Activated naive CD8-positive, alpha-beta T cell treated with anti-CD3 and anti-CD28 coated beads for 36 hours (primary cell): Measurements from ENCODE around the gene NBEAL2. TPM values are rescaled to one million over a fixed set of nuclear protein-coding genes. Genes with fewer than 3 reads are reported as not detected.
"Not testable (repeated sequence)": the region's sequence is repeated elsewhere in the genome, so short reads cannot be mapped to it uniquely, and the experiment has no call there.

ENCODE experiments used
- DNase-seq: peaks from one replicate; pipeline ENCODE4 v3.0.0; 2021
- H3K27ac Mint-ChIP-seq: one replicate; pipeline ENCODE4 v1.8.0; 2022; ENCODE audit warnings: mild to moderate bottlenecking, moderate library complexity, mixed read lengths
- H3K27me3 Mint-ChIP-seq: one replicate; pipeline ENCODE4 v1.8.0; 2022; ENCODE audit warnings: mild to moderate bottlenecking, mixed read lengths
- H3K36me3 Mint-ChIP-seq: one replicate; pipeline ENCODE4 v1.8.0; 2021; ENCODE audit warnings: mild to moderate bottlenecking, mixed read lengths
- H3K4me1 Mint-ChIP-seq: one replicate; pipeline ENCODE4 v1.8.0; 2021; ENCODE audit warnings: mixed read lengths
- H3K4me3 Mint-ChIP-seq: one replicate; pipeline ENCODE4 v1.8.0; 2022; ENCODE audit warnings: mild to moderate bottlenecking, moderate library complexity, mixed read lengths
- H3K9me3 Mint-ChIP-seq: one replicate; pipeline ENCODE4 v1.8.0; 2022; ENCODE audit warnings: mixed read lengths
- total RNA-seq, 2 experiments: library from RNA; stranded (reverse); gene quantifications; one replicate each; pipeline ENCODE4 v1.2.3, GENCODE V29; 2021

NBEAL2 gene
- total RNA-seq, 2 experiments from 2014 or later, result 63.1 to 67.4 TPM

DNA sequence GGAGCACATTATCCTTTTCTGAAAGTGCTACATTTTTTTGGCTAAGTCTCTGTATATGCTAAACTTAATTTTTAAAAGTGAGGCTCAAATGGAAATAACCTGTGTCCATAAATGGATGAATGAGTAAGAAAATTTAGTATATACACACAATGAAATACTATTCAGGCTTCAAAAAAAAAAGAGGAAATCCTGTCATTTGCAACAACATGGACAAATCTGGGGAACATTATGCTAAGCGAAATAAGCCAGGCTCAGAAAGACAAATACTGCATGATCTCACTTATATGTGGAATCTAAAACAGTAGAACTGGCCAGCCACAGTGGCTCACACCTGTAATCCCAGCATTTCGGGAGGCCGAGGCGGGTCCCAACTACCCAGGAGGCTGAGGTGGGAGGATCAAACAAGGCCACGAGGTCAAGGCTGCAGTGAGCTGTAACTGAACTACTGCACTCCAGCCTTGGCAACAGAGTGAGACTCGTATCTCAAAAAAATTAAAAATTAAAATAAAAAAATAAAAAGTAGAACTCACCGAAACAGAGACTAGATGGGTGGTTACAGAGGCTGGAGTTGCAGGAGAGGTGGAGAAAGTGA, 28.7 kb upstream of the NBEAL2 start:
- no peak overlapping the region for H3K27ac Mint-ChIP-seq
- no peaks in the 10 kb centered on the region for H3K9me3 Mint-ChIP-seq
- H3K36me3 Mint-ChIP-seq, result peaks cover 52% of the 10 kb centered on the region
- H3K27me3 Mint-ChIP-seq, result no peaks in the 10 kb centered on the region
- H3K4me1 Mint-ChIP-seq, result peaks cover 84% of the 10 kb centered on the region
- DNase-seq, result no peak
- no peak overlapping the region for H3K4me3 Mint-ChIP-seq

DNA sequence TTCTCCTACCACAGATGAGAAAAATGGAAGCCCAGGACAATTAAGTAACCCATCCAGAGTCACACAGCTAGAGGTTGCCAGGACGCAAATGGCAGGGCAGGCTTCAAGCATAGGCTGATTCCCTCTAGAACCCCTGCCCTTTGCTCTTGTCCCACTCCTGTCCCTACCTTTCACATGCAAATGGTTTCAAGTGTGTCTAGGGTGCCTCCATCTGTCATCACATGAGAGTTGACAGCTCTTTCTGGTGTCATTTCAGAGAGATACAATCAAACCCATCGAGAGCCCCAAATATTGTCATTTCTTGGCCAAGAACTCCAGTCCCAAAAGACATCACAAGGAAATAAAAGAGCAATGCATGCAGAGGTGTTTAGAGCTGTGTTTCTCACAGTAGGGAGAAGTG, 26.7 kb upstream of the NBEAL2 start:
- Mint-ChIP-seq H3K27ac (peak overlapping the region; percentile 92), H3K36me3 (peaks cover 37% of the 10 kb centered on the region), H3K27me3 (no peaks in the 10 kb centered on the region), H3K4me3 (no peak overlapping the region), H3K9me3 (no peaks in the 10 kb centered on the region), H3K4me1 (peaks cover 80% of the 10 kb centered on the region)
- DNase-seq, result no peak

DNA sequence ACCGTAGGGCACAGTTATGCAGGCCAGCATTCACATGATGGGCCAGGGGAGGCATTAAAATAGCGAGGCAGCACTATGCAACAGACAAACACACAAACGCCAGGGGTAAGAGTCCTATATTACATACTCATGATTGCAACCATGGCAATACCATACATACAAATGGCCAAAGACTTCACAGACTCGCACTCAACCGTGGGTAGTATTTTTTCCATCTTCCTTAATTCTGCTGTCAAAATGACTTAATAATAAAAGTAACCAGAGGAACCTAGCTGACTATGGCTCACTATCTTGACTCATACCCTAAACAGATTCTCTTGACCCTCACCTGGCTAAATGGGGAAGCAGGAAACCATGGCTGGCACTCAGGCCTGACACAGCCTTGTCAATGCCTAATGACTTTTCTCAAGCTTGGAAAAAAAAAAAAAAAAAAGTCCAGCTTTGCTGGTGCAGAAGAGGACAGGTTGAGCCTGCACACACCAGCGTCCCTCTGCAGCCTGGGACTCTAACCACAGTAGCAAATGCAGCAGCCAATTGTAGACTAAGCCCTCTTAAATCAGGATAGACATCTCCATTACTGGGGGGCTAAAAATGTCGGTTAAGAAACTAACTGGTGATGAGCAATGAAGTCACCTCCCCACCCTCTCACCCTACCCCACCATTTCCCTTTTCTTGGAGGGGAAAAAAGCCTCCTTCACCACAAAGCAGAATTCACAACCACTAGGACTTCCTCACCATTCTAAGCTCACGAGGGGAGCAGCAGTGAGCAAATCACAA, 26.0 kb upstream of the NBEAL2 start:
- Mint-ChIP-seq H3K27ac (peak overlapping the region; percentile 92), H3K4me1 (peaks cover 80% of the 10 kb centered on the region), H3K27me3 (no peaks in the 10 kb centered on the region), H3K4me3 (peak overlapping the region; percentile 19), H3K36me3 (peaks cover 33% of the 10 kb centered on the region), H3K9me3 (no peaks in the 10 kb centered on the region)
- DNase-seq, result no peak

DNA sequence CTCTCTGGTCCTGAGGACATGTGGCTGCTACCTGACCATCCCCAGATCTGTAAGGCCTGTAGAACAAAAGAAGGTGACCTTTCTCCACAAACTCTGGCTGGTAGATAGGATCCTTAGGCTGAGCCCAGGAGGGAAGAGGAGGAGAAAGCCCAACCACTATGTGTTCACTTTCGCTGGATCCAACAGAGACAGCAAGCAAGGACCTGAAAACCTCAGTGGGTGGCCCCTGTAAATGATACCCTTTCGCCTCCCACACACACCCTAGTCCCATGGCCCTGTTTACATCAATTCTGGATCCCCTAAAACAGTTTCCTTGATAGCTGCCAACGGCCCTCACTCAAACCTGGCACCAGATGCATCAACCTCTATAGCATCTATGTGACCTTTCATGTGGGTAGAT, 25.3 kb upstream of the NBEAL2 start:
- Mint-ChIP-seq H3K4me1 (peaks cover 80% of the 10 kb centered on the region), H3K4me3 (peak overlapping the region; percentile 19), H3K27ac (peak overlapping the region; percentile 92), H3K36me3 (peaks cover 38% of the 10 kb centered on the region), H3K27me3 (no peaks in the 10 kb centered on the region), H3K9me3 (no peaks in the 10 kb centered on the region)
- DNase-seq, result no peak

DNA sequence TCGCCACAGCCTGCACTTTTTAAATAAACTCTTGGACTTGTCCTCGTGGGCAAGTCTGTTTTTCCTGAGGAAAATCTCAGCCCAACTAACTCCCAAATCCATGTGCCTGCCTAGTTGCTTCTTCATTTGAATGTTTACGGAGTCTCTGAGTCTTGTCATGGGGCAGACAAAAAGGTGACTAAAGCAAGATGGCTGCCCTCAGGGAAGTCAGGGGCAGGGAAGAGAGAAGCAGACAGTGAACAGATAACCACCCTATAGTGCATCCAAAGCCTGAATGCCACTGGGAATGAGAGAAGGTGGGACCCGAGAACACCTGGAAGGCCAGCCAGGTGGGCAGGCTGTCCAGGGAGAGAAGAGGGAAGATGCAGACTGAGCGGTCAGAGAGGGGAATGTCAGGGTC, 24.3 kb upstream of the NBEAL2 start:
- DNase-seq, result no peak
- Mint-ChIP-seq H3K27ac (peak overlapping the region; percentile 92), H3K36me3 (peaks cover 37% of the 10 kb centered on the region), H3K9me3 (no peaks in the 10 kb centered on the region), H3K4me1 (peaks cover 84% of the 10 kb centered on the region), H3K27me3 (no peaks in the 10 kb centered on the region), H3K4me3 (peak overlapping the region; percentile 33)

DNA sequence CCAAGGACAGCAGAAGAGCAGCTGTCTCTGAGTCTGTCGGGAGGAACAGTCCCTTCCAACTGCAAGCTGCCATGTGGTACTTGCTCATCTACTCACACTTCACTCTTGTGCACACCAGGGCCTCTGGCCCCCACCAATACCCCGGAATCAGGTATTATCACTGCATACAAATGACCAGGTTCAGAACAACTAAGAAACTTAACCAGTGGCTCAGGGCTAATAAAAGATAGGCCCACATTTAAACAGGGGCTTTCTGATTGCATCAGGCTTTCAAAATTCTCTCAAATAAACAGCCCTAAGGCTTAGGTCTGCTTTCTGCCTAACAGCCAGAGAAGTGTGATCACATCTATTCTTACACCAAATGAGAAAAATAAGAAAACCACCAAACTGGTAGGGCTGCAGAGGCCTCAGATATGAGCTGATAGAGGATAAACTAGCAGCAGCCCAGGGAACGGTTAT, 23.6 kb upstream of the NBEAL2 start:
- H3K4me3 Mint-ChIP-seq, result no peak overlapping the region
- H3K27me3 Mint-ChIP-seq, result no peaks in the 10 kb centered on the region
- no peak for DNase-seq
- H3K36me3 Mint-ChIP-seq, result peaks cover 39% of the 10 kb centered on the region
- peaks cover 88% of the 10 kb centered on the region for H3K4me1 Mint-ChIP-seq
- H3K9me3 Mint-ChIP-seq, result no peaks in the 10 kb centered on the region
- peak overlapping the region; percentile 92 for H3K27ac Mint-ChIP-seq

DNA sequence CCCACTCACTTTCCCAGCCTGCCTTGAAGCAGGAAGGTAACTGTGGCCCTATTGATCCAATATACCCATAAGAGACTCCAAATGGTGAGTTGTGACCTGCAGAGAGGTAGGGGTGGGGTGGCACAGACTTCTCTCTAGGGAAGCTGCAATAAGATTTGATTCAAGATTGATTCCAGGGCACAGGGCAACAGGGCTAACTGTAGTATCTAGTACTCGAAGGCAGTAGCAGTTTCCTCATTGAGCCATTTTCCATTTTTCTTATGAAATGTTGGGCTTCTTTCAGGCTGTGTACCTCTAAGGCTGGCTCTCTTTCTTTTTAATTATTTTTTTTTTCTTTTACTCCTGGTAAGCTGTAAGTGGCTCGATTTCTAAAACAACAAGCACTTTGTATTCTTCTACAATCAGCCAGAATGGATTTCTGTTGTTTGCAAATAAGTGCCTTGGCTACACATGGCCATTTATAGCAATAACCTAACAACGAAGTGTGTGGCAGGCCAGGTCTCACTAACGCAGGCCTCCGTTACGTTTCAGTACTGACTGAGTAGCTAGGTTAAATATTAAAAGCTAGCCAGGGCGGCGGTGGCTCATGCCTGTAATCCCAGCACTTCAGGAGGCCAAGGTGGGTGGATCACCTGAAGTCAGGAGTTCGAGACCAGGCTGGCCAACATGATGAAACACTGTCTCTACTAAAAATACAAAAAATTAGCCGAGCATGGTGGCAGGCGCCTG, 22.2 kb upstream of the NBEAL2 start:
- peaks cover 93% of the 10 kb centered on the region for H3K4me1 Mint-ChIP-seq
- no peak overlapping the region for H3K4me3 Mint-ChIP-seq

DNA sequence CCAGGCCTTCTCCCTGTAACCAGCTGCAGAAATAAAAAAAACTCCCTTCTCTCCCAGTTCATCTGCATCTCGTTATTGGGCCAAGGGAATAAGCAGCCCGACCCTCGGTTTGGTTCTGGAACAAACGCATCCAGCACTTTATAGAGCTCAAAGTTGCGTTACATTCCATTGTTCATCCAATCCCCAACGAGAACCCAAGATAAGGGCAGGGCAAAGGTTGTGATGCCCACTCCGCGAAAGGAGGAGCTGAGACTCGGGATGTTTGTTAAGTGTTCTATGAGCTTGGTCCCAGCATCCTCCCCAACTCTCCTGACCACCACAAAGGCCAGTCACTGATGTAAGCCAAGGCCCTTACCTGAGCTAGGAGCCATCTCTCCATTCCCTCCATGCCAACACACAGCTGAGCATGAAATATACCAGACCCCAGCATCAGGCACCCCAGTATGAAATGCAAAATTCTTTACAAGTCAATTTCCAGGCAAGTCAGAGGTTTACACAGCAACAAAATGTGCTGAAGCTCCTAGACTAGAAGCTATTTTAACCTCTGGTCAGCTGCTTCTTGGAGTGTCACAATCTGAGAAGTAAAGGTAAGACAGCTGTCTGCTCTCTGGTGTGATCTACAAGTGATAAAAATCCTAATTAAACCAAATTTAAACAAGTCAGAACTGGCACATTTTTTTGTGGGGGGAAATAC, 20.9 kb upstream of the NBEAL2 start:
- H3K4me3 Mint-ChIP-seq, result peak overlapping the region; percentile 54
- H3K36me3 Mint-ChIP-seq, result peaks cover 44% of the 10 kb centered on the region
- peaks cover 88% of the 10 kb centered on the region for H3K4me1 Mint-ChIP-seq
- H3K27ac Mint-ChIP-seq, result peak overlapping the region; percentile 90
- H3K9me3 Mint-ChIP-seq, result peaks cover 2% of the 10 kb centered on the region
- no peaks in the 10 kb centered on the region for H3K27me3 Mint-ChIP-seq
- DNase-seq, result no peak

More for the DNA sequence above, 22.2 kb upstream of the NBEAL2 start:
- Mint-ChIP-seq H3K27ac (peak overlapping the region; percentile 92), H3K27me3 (no peaks in the 10 kb centered on the region), H3K9me3 (no peaks in the 10 kb centered on the region), H3K36me3 (peaks cover 40% of the 10 kb centered on the region)
- DNase-seq, result no peak

DNA sequence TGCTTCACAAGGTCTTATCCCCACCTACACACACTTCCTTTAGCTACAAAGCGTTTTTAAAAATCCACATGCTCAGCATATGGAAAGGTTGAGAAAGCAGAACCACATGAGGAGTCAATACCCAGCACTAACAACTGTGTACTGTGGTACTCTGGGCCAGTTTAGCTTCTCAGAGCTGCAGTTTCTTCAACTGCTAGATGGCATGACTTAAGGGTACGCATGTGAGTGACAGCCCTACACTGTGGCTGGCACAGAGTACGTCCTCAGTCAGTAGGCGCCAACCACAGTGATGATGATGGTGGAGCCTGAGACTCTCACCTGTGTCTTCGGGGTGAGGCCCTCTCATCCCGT, 20.3 kb upstream of the NBEAL2 start:
- Mint-ChIP-seq H3K27ac (peak overlapping the region; percentile 90), H3K9me3 (peaks cover 2% of the 10 kb centered on the region), H3K27me3 (no peaks in the 10 kb centered on the region), H3K4me3 (peak overlapping the region; percentile 54), H3K36me3 (peaks cover 40% of the 10 kb centered on the region), H3K4me1 (peaks cover 83% of the 10 kb centered on the region)
- peak; percentile 54 for DNase-seq

DNA sequence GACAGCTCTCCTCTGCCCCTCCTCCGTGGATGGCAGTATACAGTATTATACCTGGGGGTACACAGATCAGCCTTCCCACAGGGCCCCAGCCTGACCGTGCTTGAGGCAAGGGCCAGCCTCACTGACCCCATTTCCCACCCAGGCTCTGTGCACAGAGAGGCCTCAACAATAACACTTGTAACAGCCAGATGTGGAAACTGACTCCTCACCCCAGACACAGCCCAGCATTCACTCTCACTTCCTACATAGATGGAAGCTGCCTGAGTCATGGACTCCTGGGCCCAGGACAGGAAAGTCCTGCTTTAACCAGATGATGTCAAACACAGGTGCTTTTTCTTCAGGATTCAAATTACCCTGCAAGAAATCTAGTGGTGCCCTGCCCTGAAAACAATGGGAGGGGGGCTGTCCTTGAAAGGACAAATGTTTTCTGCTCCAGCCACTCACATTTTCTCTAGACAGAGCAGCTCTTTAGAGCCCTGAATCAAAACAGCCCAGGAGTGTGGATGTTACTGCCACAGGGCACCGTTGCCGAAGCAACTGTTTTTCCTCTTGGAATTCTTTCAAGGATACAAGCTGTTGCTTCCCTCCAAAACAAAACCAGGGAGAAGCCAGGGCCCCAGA, 19.3 kb upstream of the NBEAL2 start:
- Mint-ChIP-seq H3K4me3 (peak overlapping the region; percentile 30), H3K4me1 (peaks cover 76% of the 10 kb centered on the region), H3K9me3 (peaks cover 2% of the 10 kb centered on the region), H3K36me3 (peaks cover 37% of the 10 kb centered on the region), H3K27me3 (no peaks in the 10 kb centered on the region), H3K27ac (peak overlapping the region; percentile 90)
- no peak for DNase-seq

DNA sequence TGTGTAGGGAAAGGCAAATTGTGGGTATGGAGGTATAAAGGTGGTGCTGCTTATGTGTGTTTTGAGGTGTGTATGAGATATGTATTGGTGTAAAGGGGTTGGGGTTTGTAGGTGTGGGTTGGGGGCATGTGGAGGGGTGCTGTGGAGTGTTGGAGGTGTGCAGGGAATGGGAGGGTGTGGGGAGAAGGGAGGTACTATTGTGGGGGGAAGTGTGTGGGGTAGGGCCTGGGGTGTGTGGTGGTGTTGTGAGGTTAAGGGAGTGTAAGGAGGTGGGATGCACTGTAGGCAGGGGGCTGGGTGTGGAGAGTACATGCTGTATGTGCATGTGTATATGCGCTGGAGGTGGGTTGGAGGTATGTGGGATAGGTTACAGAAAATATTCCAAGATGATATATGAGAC, 18.6 kb upstream of the NBEAL2 start:
- DNase-seq, result no peak
- Mint-ChIP-seq H3K4me3 (no peak overlapping the region), H3K36me3 (peaks cover 41% of the 10 kb centered on the region), H3K4me1 (peaks cover 76% of the 10 kb centered on the region), H3K9me3 (peaks cover 2% of the 10 kb centered on the region), H3K27ac (peak overlapping the region; percentile 90), H3K27me3 (no peaks in the 10 kb centered on the region)

DNA sequence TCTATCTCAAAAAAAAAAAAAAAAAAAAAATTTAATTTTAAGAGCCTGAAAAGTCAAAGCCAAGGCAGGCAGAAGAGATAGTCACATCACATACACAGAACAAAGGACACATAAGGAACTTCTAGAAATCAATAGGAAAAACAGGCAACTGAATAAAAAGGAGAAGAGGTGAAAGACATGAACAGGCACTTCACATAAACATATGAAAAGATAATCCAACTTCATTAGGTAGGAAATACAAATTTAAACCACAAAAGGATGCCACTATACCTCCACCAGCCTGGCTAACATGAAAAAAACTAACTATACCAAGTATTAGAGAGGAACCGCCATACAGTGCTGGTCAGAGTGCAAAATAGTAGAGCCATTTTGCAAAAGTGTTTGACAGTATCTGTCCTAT, 17.0 kb upstream of the NBEAL2 start:
- H3K27me3 Mint-ChIP-seq, result no peaks in the 10 kb centered on the region
- H3K4me3 Mint-ChIP-seq, result no peak overlapping the region
- H3K36me3 Mint-ChIP-seq, result peaks cover 44% of the 10 kb centered on the region

DNA sequence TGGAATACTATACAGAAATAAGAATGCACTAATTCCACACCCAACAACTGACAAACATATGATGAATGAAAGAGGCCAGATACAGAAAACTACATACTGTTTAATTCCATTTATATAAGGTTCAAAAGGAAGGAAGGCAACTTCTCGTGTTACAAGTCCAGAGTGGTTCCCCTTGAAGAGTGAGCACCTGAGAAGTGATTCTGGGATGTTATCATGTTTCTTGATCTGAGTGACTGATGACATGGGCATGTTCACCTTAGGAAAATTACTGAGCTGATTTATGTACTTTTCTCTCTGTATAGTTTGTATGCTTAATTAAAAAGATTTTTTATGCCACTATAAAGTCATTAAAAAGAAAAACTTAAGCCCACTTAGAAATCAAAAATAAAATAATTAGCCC, 16.5 kb upstream of the NBEAL2 start:
- no peak for DNase-seq
- Mint-ChIP-seq H3K4me1 (peaks cover 77% of the 10 kb centered on the region), H3K4me3 (no peak overlapping the region), H3K27ac (no peak overlapping the region), H3K27me3 (no peaks in the 10 kb centered on the region), H3K36me3 (peaks cover 44% of the 10 kb centered on the region), H3K9me3 (peaks cover 2% of the 10 kb centered on the region)

More for the DNA sequence above, 17.0 kb upstream of the NBEAL2 start:
- Mint-ChIP-seq H3K9me3 (peaks cover 2% of the 10 kb centered on the region), H3K27ac (no peak overlapping the region), H3K4me1 (peaks cover 73% of the 10 kb centered on the region)
- DNase-seq, result no peak

DNA sequence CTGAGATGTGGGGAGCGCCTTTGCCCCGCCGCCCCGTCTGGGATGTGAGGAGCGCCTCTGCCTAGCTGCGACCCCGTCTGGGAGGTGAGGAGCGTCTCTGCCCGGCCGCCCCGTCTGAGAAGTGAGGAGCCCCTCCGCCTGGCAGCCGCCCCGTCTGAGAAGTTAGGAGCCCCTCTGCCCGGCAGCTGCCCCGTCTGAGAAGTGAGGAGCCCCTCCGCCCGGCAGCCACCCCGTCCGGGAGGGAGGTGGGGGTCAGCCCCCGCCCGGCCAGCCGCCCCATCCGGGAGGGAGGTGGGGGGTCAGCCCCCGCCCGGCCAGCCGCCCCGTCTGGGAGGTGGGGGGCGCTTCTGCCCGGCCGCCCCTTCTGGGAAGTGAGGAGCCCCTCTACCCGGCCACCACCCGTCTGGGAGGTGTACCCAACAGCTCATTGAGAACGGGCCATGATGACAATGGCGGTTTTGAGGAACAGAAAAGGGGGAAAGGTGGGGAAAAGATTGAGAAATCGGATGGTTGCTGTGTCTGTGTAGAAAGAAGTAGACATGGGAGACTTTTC, 15.4 kb upstream of the NBEAL2 start:
- H3K4me3 Mint-ChIP-seq, H3K27ac Mint-ChIP-seq, DNase-seq, H3K9me3 Mint-ChIP-seq, H3K27me3 Mint-ChIP-seq: not testable (repeated sequence)
- Mint-ChIP-seq H3K4me1 (peaks cover 76% of the 10 kb centered on the region), H3K36me3 (peaks cover 40% of the 10 kb centered on the region)
